H1 (cell line): ENCODE measurements around the gene SYDE1. TPM values are rescaled to one million over a fixed set of nuclear protein-coding genes. Genes with fewer than 3 reads are reported as not detected.

ENCODE experiments used
- ATF3 ChIP-seq: IDR thresholded peaks from 2 replicates; pipeline ENCODE4 v1.6.1; 2011; ENCODE audit warnings: low read depth, mild to moderate bottlenecking, low read length; ENCODE audit not compliant: insufficient read depth
- BACH1 ChIP-seq: IDR thresholded peaks from 2 replicates; pipeline ENCODE4 v1.6.1; 2012; ENCODE audit warnings: low read length, improper control_type of control experiment
- GABPA ChIP-seq: IDR thresholded peaks from 2 replicates; pipeline ENCODE4 v1.6.1; 2011; ENCODE audit warnings: mild to moderate bottlenecking, low read length, moderate library complexity, borderline replicate concordance; ENCODE audit not compliant: insufficient read depth
- JUN ChIP-seq: IDR thresholded peaks from 2 replicates; pipeline ENCODE4 v1.6.1; 2011; ENCODE audit warnings: low read depth, mild to moderate bottlenecking, improper control_type of control experiment, low read length
- SAP30 ChIP-seq: fragments of 300-600 bp; sonication (generic); IDR thresholded peaks from 2 replicates; pipeline ENCODE4 v1.7.1; 2012; ENCODE audit warnings: low read length, moderate library complexity, mild to moderate bottlenecking, inconsistent platforms; ENCODE audit not compliant: insufficient read depth, insufficient replicate concordance
- SIN3A ChIP-seq, 2 experiments: IDR thresholded peaks in 1 of 2; conservative IDR thresholded peaks in 1 of 2; 2 replicates each; pipeline ENCODE4 v1.6.1; 2011 to 2012; ENCODE audit warnings: low read length in 2 of 2, improper control_type of control experiment in 1 of 2, low read depth in 1 of 2, mild to moderate bottlenecking in 1 of 2
- polyA plus RNA-seq, 7 experiments: library from polyadenylated mRNA; depleted of rRNA in 3 of 7; stranded (reverse) in 5 of 7; unstranded in 2 of 7; fragments of >200 nt in 5 of 7; fragments of 200-250 nt in 2 of 7; gene quantifications; 1 replicate in 5 of 7; 2 replicates in 1 of 7; 4 replicates in 1 of 7; pipeline versions ENCODE4 v1.2.1 to v1.2.3, GENCODE V29; 2011 to 2013; ENCODE audit warnings: missing spikeins in 2 of 7, mixed read lengths in 2 of 7
- total RNA-seq: library from RNA; stranded (reverse); fragmentation: NEBNext Ultra II Directional; extraction: Animal tissue kit (Norgen Biotek cat#: 25700); gene quantifications from 2 replicates; pipeline ENCODE4 v1.2.1, GENCODE V29; 2021

SYDE1 gene
- total and polyA plus RNA-seq, 2 of the 8 experiments (the other 6 are each of a cell fraction or from before 2014, with no cell fraction given): 12.0 to 16.8 TPM

- TF ChIP-seq SAP30 (no peak), GABPA (no peak), ATF3 (no peak), SIN3A (conservative IDR thresholded peaks at IDR 0.05 in 1 of 2, IDR thresholded peaks at IDR 0.05 in 1 of 2; ENCODE audit: low read depth in 1 of 2, low read length in 2 of 2) (no peak), BACH1 (no peak), JUN (no peak)
- TF ChIP-seq, all 59 proteins: peak for 0
Measured at GRCh38 chr19:15111758-15112157, 4.6 kb downstream of the SYDE1 start (continued).
